Smooth muscle cell of the umbilical artery (primary cell): Measurements from ENCODE around the gene UBA52. TPM values are rescaled to one million over a fixed set of nuclear protein-coding genes. Genes with fewer than 3 reads are reported as not detected.

Experiments
- total RNA-seq: library from RNA; depleted of rRNA; stranded (reverse); fragments of >200 nt; gene quantifications from 2 replicates; pipeline ENCODE4 v1.2.3, GENCODE V29; 2014

UBA52 gene
- total RNA-seq: 374 and 760 TPM in 2 replicates

GRCh38 chr19:18571564-18572344, at the start of gene UBA52:
Gene UBA52 (plus strand): TSS chr19:18571857. CDS start chr19:18573301, 1,444 bp downstream.

GRCh38 chr19:18542941-18543813, 28.5 kb upstream of the UBA52 start, which contains the start of gene FKBP8:
Gene FKBP8 (minus strand): TSS chr19:18543573. CDS start chr19:18541970, 1,603 bp downstream.

GRCh38 chr19:18557411-18558201, 14.1 kb upstream of the UBA52 start, which contains the start of gene KXD1:
Gene KXD1 (plus strand): TSS chr19:18557870. CDS start chr19:18562057, 4,187 bp downstream.

GRCh38 chr19:18588611-18589379, 17.1 kb downstream of the UBA52 start, which contains the start of gene REX1BD:
Gene REX1BD (plus strand): TSS chr19:18588798. CDS start chr19:18588802, 4 bp downstream.

GRCh38 chr19:18606281-18607225, 34.9 kb downstream of the UBA52 start, which contains the start of gene CRLF1:
Gene CRLF1 (minus strand): TSS chr19:18606799. CDS start chr19:18606656, 143 bp downstream.

GRCh38 chr19:18612772-18613588, 41.3 kb downstream of the UBA52 start, which contains the start of gene TMEM59L:
Gene TMEM59L (plus strand): TSS chr19:18612870. CDS start chr19:18612959, 89 bp downstream.

Other genes with a start within 250 kb of the UBA52 start
- 77.5 and 130 TPM in 2 replicates for gene LSM4, start 248.8 kb upstream of the UBA52 start, total RNA-seq
- 36.7 and 46.3 TPM in 2 replicates for gene PGPEP1, start 231.3 kb upstream of the UBA52 start, total RNA-seq
- 150 TPM in 2 replicates for gene GDF15, start 185.7 kb upstream of the UBA52 start, total RNA-seq
- gene LRRC25, start 174.2 kb upstream of the UBA52 start, total RNA-seq: not detected in 2 replicates
- 48.0 and 49.0 TPM in 2 replicates for gene SSBP4, start 152.5 kb upstream of the UBA52 start, total RNA-seq
- gene ISYNA1, start 133.7 kb upstream of the UBA52 start, total RNA-seq: 41.6 and 43.7 TPM in 2 replicates
- gene ELL, start 49.8 kb upstream of the UBA52 start, total RNA-seq: 13.1 and 14.3 TPM in 2 replicates
- 261 and 281 TPM in 2 replicates for gene FKBP8, start 28.3 kb upstream of the UBA52 start, total RNA-seq
- gene KXD1, start 14.0 kb upstream of the UBA52 start, total RNA-seq: 62.1 and 76.4 TPM in 2 replicates
- 35.0 and 59.1 TPM in 2 replicates for gene REX1BD, start 16.9 kb downstream of the UBA52 start, total RNA-seq
- gene CRLF1, start 34.9 kb downstream of the UBA52 start, total RNA-seq: 0.55 and 3.0 TPM in 2 replicates
- gene TMEM59L, start 41.0 kb downstream of the UBA52 start, total RNA-seq: 1.3 and 5.6 TPM in 2 replicates
- 8.3 and 8.9 TPM in 2 replicates for gene KLHL26, start 65.2 kb downstream of the UBA52 start, total RNA-seq
- 3.6 TPM in 2 replicates for gene CRTC1, start 111.8 kb downstream of the UBA52 start, total RNA-seq
- 0.09 and 3.0 TPM in 2 replicates for gene COMP, start 219.4 kb downstream of the UBA52 start, total RNA-seq